DND-41 (cell line): ENCODE measurements around the gene HDAC4.

ENCODE experiments used
- ATAC-seq: fragments of 200-7000 bp; cut with Tn5 transposase; 3 replicates; pipeline ENCODE4 v1.9.1; 2021; ENCODE audit warnings: low read depth; ENCODE audit not compliant: insufficient read depth
- DNase-seq: peaks from one replicate; pipeline ENCODE4 v3.0.0-alpha.2; 2020
- H2AFZ ChIP-seq: 2 replicates; pipeline ENCODE4 v1.6.0; 2012; ENCODE audit warnings: low read depth, low read length
- H3K27ac ChIP-seq: 2 replicates; pipeline ENCODE4 v1.5.1; 2012; ENCODE audit warnings: low read length, inconsistent platforms
- H3K27me3 ChIP-seq: fragments of 200-600 bp; sonication (generic); 2 replicates; pipeline ENCODE4 v1.6.0; 2012; ENCODE audit warnings: low read length, mild to moderate bottlenecking, inconsistent platforms; ENCODE audit not compliant: insufficient read depth, poor library complexity
- H3K36me3 ChIP-seq: 2 replicates; pipeline ENCODE4 v1.5.1; 2012; ENCODE audit warnings: low read length, inconsistent platforms; ENCODE audit not compliant: insufficient read depth
- H3K4me1 ChIP-seq: 2 replicates; pipeline ENCODE4 v1.5.1; 2012; ENCODE audit warnings: mild to moderate bottlenecking, low read length; ENCODE audit not compliant: insufficient read depth
- H3K4me2 ChIP-seq: 2 replicates; pipeline ENCODE4 v1.6.0; 2012; ENCODE audit warnings: mild to moderate bottlenecking, moderate library complexity, low read length, inconsistent platforms; ENCODE audit not compliant: insufficient read depth
- H3K4me3 ChIP-seq, 2 experiments: fragments of 200-600 bp in 1 of 2; shearing (Covaris generic) in 1 of 2; 2 replicates each; pipeline ENCODE4 v1.5.1; 2012 to 2016; ENCODE audit warnings: inconsistent platforms in 2 of 2, low read length in 2 of 2, mild to moderate bottlenecking in 2 of 2, low read depth in 1 of 2, moderate library complexity in 1 of 2
- H3K79me2 ChIP-seq: 2 replicates; pipeline ENCODE4 v1.6.0; 2012; ENCODE audit warnings: low read length, inconsistent platforms; ENCODE audit not compliant: insufficient read depth
- H3K9ac ChIP-seq: 2 replicates; pipeline ENCODE4 v1.6.0; 2012; ENCODE audit warnings: low read depth, mild to moderate bottlenecking, inconsistent platforms, low read length, moderate library complexity
- H3K9me3 ChIP-seq: 2 replicates; pipeline ENCODE4 v1.5.1; 2012; ENCODE audit warnings: low read length, moderate library complexity, mild to moderate bottlenecking, inconsistent platforms; ENCODE audit not compliant: insufficient read depth, severe bottlenecking
- H4K20me1 ChIP-seq: 2 replicates; pipeline ENCODE4 v1.6.0; 2012; ENCODE audit warnings: low read length; ENCODE audit not compliant: insufficient read depth
- CTCF ChIP-seq: IDR thresholded peaks from 2 replicates; pipeline ENCODE4 v1.5.1; 2012; ENCODE audit warnings: borderline replicate concordance, low read length, moderate library complexity, mild to moderate bottlenecking; ENCODE audit not compliant: poor library complexity, severe bottlenecking; ENCODE audit errors: extremely low read depth
- EZH2 ChIP-seq: IDR thresholded peaks from 3 replicates; pipeline ENCODE4 v1.6.1; 2012; ENCODE audit warnings: borderline replicate concordance, low read depth, mild to moderate bottlenecking, moderate library complexity, low read length, inconsistent platforms; ENCODE audit not compliant: severe bottlenecking

HDAC4 gene

GRCh38 chr2:239055756-239056493 lies 344.9 kb downstream of the HDAC4 start:
- TF ChIP-seq CTCF, result no peak
- TF ChIP-seq EZH2, result no peak
- Histone ChIP-seq H3K4me2 (no peak overlapping the region), H3K9ac (no peak overlapping the region), H3K9me3 (no peaks in the 10 kb centered on the region), H3K27me3 (no peaks in the 10 kb centered on the region), H3K36me3 (peaks cover 90% of the 10 kb centered on the region), H3K27ac (no peak overlapping the region), H3K4me1 (no peaks in the 10 kb centered on the region), H2AFZ (no peak overlapping the region), H3K4me3 (no peak overlapping the region), H4K20me1 (peaks cover 45% of the 10 kb centered on the region), H3K79me2 (no peaks in the 10 kb centered on the region)
- DNase-seq, result no peak
- ATAC-seq, result no peak

- no peak for ATAC-seq
- Histone ChIP-seq H3K9ac (no peak overlapping the region), H3K4me1 (no peaks in the 10 kb centered on the region), H3K4me2 (no peak overlapping the region), H2AFZ (no peak overlapping the region), H4K20me1 (peaks cover 44% of the 10 kb centered on the region), H3K79me2 (no peaks in the 10 kb centered on the region), H3K27ac (no peak overlapping the region), H3K27me3 (no peaks in the 10 kb centered on the region), H3K36me3 (peaks cover 89% of the 10 kb centered on the region), H3K4me3 (no peak overlapping the region), H3K9me3 (no peaks in the 10 kb centered on the region)
- no peak for DNase-seq
- no peak for TF ChIP-seq EZH2
- no peak for TF ChIP-seq CTCF
Observed at GRCh38 chr2:239054921-239055320, 345.9 kb downstream of the HDAC4 start.

GRCh38 chr2:239053801-239054503 lies 346.9 kb downstream of the HDAC4 start:
- H4K20me1 ChIP-seq, result peaks cover 45% of the 10 kb centered on the region
- H3K79me2 ChIP-seq, result no peaks in the 10 kb centered on the region
- H3K4me3 ChIP-seq, result no peak overlapping the region
- H3K9ac ChIP-seq, result no peak overlapping the region
- no peak overlapping the region for H3K4me2 ChIP-seq
- TF ChIP-seq EZH2 (no peak), CTCF (no peak)
- DNase-seq, result no peak
- no peaks in the 10 kb centered on the region for H3K9me3 ChIP-seq
- no peaks in the 10 kb centered on the region for H3K4me1 ChIP-seq
- H3K36me3 ChIP-seq, result peaks cover 80% of the 10 kb centered on the region
- no peak for ATAC-seq
- H3K27ac ChIP-seq, result no peak overlapping the region
- no peak overlapping the region for H2AFZ ChIP-seq
- no peaks in the 10 kb centered on the region for H3K27me3 ChIP-seq
